HG02571 (cell line): ENCODE results near the gene GLYR1.
A peak's percentile ranks its signal among the peaks of the same experiment; 100 is the strongest.

Experiments
- ATAC-seq: cut with Tn5 transposase; IDR thresholded peaks from one replicate; pipeline ENCODE4 v1.9.1; 2021; ENCODE audit warnings: mild to moderate bottlenecking, moderate library complexity; ENCODE audit not compliant: unreplicated experiment

The GLYR1 gene

GRCh38 chr16:4811242-4811641, 35.8 kb downstream of the GLYR1 start:
- no peak for ATAC-seq

DNA sequence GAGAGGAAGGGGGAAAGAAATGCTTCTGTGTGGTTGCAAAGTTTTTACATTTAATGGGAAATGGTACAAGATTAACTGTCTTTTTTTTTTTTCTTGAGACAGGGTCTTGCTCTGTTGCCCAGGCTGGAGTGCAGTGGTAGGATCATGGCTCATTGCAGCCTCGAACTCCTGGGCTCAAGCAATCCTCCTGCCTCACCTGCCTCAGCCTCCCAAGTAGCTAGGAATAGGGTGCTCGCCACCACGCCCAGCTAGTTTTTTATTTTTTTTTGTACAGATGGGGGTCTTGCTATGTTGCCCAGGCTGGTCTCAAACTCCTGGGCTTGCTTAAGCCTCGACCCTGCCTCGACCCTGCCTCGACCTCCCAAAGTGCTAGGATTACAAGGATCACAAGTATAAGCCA, 40.8 kb downstream of the GLYR1 start:
- no peak for ATAC-seq

- ATAC-seq, result no peak
Observed at GRCh38 chr16:4805231-4805630, 41.9 kb downstream of the GLYR1 start.

- no peak for ATAC-seq
Observed at GRCh38 chr16:4803898-4804762, 43.0 kb downstream of the GLYR1 start.

DNA sequence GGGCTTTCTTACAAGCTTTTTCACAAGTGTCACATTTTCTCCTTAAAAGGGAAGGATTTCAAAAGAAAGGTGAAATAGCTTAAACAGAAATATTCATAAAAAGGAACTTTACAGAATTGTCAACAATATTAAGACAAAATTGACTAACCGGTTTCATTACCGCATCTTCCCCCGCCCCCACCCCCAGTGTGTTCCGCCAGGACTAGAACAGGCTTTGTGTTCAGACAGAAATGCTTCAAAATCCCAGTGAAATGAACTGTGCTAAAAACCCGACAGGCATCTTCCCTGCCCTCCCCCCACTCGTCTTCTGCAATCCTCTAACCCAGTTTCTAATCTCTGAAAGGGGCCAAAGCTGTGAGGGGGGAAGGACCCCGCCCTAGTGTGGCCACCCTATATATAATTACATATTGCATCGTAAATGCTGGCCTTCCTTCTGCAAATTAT, 43.7 kb downstream of the GLYR1 start:
- ATAC-seq, result no peak

DNA sequence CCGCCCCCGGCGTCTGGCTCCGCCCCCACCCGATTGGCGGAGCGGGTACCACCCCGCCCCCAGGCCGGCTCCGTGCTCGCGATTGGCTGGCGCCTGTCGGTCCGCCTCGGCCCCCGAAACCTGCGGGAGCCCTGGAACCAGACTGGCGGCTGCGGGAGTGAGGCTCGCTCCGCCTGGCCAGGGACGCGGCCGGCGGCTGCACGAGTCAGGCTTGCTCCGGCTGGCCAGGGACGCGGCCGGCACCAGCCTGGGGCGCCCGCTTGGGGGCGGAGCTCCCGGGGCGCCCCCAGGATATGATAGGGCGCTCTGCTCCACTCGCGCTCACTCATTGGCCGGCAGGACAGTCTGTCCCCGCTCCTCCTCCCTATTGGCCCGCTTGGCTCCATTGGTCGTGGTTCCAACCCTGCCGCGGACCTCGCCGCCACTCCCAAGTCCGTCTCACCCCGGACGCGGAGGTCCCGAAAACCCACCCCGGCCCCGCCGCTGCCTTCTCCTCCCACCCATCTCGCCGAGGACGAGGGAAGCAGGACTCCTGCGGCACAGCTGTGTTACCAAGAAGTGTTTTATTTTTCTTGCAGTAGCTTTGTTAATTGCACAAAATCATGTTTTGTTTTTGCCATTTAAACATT, 44.3 kb downstream of the GLYR1 start:
- peak; percentile 90 for ATAC-seq

DNA sequence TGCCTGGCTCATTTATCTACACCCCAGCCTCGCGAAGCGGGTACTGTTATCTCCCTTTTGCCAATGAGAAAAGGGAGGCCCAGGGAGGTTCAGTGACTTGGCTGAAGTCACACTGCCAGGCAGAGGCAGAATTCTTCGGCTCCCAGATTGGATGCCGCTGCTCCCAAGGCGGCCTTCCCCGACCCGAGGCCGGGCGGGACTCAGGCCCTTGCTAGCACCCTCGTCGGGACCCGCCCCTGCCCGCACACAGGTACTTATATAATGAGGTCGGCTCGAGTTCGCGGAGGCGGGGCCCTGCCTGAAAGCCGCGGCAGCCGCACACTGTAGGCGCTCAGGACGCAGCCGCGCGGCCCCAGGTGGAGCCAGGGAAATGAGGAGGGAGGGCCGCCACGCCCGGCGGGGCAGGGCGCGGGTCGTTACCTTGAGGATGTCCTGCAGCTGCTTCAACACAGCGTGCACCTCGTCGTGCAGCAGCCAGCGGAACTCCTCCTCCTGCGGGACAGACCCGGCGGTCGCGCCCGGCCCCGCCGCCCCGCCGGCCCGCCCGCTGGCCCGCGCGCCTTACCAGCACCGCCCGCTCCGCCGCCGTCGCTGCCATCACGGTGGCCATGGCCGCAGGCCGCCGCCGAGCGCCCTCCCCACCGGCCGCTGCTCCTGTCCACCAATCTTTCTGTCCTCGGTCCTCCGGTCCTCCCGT, 45.0 kb downstream of the GLYR1 start, which contains the start of gene ROGDI:
TSS of gene ROGDI (minus strand) at position 672 of the 697 bp plus-strand sequence. CDS start at position 610, 62 bp downstream.
- peak; percentile 55 for ATAC-seq

GRCh38 chr16:4801051-4801961, 45.8 kb downstream of the GLYR1 start:
- ATAC-seq, result no peak

DNA sequence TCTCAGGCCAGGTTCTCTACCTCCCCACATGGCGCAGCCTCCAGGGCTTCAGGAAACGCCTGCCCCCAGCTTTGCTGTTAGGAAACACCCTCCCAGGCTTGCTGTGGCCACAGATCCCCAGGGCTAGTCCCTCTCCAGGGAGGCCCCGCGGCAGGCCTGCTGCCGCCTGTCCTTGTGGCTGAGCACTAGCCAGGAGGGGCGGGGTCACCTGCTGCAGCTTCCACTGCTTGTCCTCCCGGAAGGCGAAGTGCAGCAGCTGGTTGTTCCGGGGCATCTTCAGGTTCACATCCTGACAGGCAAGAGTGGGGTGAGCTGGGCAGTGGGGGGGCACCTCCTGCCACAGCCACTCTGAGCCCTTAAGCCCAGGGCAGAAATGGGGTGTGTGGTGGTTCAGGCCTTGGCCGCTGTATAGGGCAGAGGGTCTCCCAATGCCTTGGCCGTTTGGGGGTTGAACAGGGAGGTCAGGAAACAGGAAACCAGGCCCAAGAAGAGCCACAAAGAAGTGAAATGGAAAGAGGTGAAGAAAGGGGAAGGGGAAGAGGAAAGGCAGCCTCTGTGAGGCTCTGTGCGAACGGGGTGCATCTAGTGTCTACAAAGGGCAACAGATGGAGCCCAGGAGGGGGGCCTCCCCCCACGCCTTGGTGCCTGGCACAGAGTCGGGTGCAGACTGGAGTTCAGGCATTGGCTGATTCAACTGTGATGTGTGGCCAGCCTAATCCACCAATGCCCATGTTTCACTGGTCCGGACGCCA, 46.6 kb downstream of the GLYR1 start:
- no peak for ATAC-seq

GRCh38 chr16:4799171-4799855, 47.8 kb downstream of the GLYR1 start:
- no peak for ATAC-seq

GRCh38 chr16:4798456-4798855, 48.6 kb downstream of the GLYR1 start:
- no peak for ATAC-seq

DNA sequence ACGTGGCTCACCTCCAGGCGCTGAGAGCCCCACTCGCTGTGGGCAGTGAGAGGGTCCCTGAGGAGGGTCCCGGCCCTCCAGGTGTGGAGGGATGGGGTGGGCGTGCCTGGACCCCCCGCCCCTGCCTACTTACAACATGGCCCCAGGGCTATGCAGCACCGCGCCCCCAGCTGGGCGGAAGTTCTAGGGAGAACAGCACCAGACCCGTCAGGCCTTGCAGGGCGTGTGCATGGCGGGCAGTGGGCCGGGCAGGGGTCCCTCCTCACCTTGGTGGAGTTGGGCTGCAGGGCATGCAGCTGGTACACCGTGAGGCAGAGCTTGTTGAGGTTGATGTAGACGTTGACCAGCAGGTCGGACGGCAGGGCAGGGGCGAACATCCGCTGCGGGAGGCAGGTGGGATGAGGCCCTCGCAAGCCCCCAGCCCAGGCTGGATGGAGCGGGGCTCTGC, 49.3 kb downstream of the GLYR1 start:
- no peak for ATAC-seq

DNA sequence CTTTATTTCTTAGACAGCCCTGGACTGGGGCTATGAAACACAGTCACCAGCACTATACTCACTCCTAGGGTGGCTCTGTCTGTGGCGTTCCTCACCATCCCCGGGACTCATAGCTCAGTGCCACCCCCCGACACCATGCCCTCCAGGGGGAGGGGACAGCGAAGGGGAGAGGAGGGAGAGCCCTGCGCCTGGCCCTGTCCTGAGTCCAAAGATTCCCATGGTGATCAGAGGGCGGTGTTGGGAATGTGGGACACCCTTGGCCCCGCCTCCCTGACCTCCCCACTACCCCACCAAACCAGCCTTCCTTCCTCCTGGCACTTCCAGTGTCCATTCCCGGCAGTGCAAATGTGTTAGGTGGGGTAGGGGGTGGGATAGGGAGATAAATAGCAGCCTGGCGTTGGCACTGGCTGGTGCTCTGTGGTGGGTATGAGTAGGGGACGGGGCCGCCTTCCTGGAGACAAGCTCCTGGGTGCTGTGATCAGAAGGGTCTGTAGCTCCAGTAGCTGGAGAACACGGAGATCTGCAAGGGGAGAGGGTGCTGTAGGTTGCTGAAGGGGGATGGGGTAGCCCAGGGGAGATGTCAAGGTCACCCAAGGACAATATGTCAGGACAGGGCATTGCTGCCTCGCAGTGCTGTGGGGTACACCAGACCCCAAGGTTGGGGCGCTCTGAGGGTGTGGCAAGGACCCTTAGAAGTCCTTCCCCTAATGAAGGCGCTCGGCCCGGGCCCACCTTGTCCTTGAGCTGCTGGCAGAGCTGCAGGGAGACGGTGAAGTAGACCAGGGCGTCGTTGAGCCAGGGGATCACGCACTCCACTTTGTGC, 49.9 kb downstream of the GLYR1 start:
- no peak for ATAC-seq

- ATAC-seq, result no peak
Observed at GRCh38 chr16:4795828-4796572, 51.1 kb downstream of the GLYR1 start.

- ATAC-seq, result no peak
Observed at GRCh38 chr16:4795181-4795827, 51.8 kb downstream of the GLYR1 start, which contains the start of gene SMIM22. TSS of gene SMIM22 (plus strand) at chr16:4795369. CDS start at chr16:4795735, 366 bp downstream.

GRCh38 chr16:4792951-4793513, 54.1 kb downstream of the GLYR1 start:
- ATAC-seq, result no peak

DNA sequence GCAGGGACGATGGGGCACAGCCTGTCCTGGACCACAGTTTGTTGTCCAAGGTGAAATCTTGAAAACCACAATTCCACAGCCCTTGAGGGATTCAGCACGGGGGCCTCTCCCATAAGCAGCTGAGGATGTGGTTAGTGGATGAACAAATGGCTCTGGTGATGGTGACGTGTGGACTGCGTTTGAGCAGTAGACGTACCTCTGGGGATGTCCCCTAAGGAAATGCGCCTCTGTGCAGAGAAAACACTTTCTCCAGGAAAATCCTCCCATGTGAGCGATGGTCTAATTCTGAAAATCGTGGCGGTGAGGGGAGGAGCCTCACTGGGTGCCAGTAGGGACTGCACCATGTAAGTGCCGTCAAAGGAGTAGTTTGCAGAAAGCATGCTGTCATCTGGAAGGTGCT, 56.2 kb downstream of the GLYR1 start:
- ATAC-seq, result no peak
